ENCODE measurements around the gene UBE2E1. TPM values are rescaled to one million over a fixed set of nuclear protein-coding genes. Genes with fewer than 3 reads are reported as not detected.

The UBE2E1 gene
- total RNA-seq, 3 donors from 2014 or later (not counting 1 experiment from before 2014, with no cell fraction given): 80.0 to 89.5 (median 86.9) TPM

GRCh38 chr3:23781051-23781450 lies 24.7 kb upstream of the UBE2E1 start:
- Histone ChIP-seq H3K4me3 (ENCODE audit: low read length) (no peak overlapping the region), H3K36me3 (ENCODE audit: control insufficient read depth, insufficient read depth, low read length) (no peaks in the 10 kb centered on the region), H3K27me3 (ENCODE audit: control insufficient read depth, insufficient read depth, low read length) (no peaks in the 10 kb centered on the region), H3K9me3 (ENCODE audit: control insufficient read depth, insufficient read depth, low read length) (no peaks in the 10 kb centered on the region), H3K27ac (ENCODE audit: low read length) (no peak overlapping the region), H3K4me1 (ENCODE audit: control insufficient read depth, insufficient read depth, low read length) (no peaks in the 10 kb centered on the region)
- DNase-seq (no peak), ATAC-seq (no peak)
- H3K4me1 Mint-ChIP-seq: peaks cover 0 to 3% of the 10 kb centered on the region in 2 donors
- peaks cover 17 to 18% of the 10 kb centered on the region in 2 donors for H3K27me3 Mint-ChIP-seq (ENCODE audit: low read depth in 2 of 2)
- H3K36me3 Mint-ChIP-seq: no peaks in the 10 kb centered on the region
- H3K9me3 Mint-ChIP-seq: no peaks in the 10 kb centered on the region
- no CpG with 5 or more reads among the region's 1 CpG for WGBS (ENCODE audit: insufficient coverage)
- no peak overlapping the region for H3K4me3 Mint-ChIP-seq
- no peak overlapping the region for H3K27ac Mint-ChIP-seq
- intact Hi-C loops (cut with micrococcal nuclease): no loop called here
- no peak for TF ChIP-seq CTCF (IDR thresholded peaks at IDR 0.05)

- no peaks in the 10 kb centered on the region for H3K27me3 ChIP-seq (ENCODE audit: control insufficient read depth, insufficient read depth, low read length)
- DNase-seq (no peak), ATAC-seq (no peak)
- no peaks in the 10 kb centered on the region for H3K4me1 ChIP-seq (ENCODE audit: control insufficient read depth, insufficient read depth, low read length)
- peaks cover 17 to 18% of the 10 kb centered on the region in 2 donors for H3K27me3 Mint-ChIP-seq (ENCODE audit: low read depth in 2 of 2)
- no peak overlapping the region for H3K4me3 ChIP-seq (ENCODE audit: low read length)
- no peaks in the 10 kb centered on the region for H3K36me3 Mint-ChIP-seq
- no peak for TF ChIP-seq CTCF (IDR thresholded peaks at IDR 0.05)
- 100% methylated on average over 1 of the region's 1 CpG for WGBS (ENCODE audit: insufficient coverage)
- peaks cover 0 to 3% of the 10 kb centered on the region in 2 donors for H3K4me1 Mint-ChIP-seq
- intact Hi-C loops (cut with micrococcal nuclease): no loop called here
- H3K27ac ChIP-seq (ENCODE audit: low read length): no peak overlapping the region
- H3K4me3 Mint-ChIP-seq: no peak overlapping the region
- no peaks in the 10 kb centered on the region for H3K36me3 ChIP-seq (ENCODE audit: control insufficient read depth, insufficient read depth, low read length)
- no peaks in the 10 kb centered on the region for H3K9me3 Mint-ChIP-seq
- H3K27ac Mint-ChIP-seq: no peak overlapping the region
- H3K9me3 ChIP-seq (ENCODE audit: control insufficient read depth, insufficient read depth, low read length): no peaks in the 10 kb centered on the region
Observed at GRCh38 chr3:23781871-23782270, 23.9 kb upstream of the UBE2E1 start.

DNA sequence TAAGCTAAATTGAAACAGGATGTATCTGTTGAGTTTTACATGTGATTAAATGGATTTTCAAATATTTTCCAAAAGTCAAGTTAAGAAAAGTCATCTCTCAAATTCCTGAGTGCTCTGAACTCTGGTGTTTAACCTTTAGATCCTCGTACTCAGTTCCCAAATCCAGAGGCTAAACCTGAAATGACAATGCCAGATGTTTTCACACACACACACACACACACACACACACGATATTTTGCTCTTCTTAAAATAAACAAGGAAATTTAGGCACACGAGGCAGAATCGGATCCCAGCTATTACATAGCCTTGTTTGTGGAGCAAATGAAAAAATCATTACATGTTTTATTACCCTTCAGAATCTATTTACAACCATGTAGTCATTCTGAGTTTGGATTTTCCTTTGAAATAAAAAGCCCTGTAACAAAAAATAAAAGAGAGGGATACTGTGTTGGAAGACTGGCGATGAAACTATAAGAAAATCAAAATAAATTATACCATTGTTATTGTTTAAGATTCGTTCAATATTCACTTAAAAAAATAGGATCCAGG lies 20.6 kb upstream of the UBE2E1 start:
- H3K9me3 Mint-ChIP-seq: no peaks in the 10 kb centered on the region
- ATAC-seq (no peak), DNase-seq (no peak)
- intact Hi-C loops (cut with micrococcal nuclease): no loop called here
- no peak for TF ChIP-seq CTCF (IDR thresholded peaks at IDR 0.05)
- no peak overlapping the region for H3K27ac ChIP-seq (ENCODE audit: low read length)
- H3K27ac Mint-ChIP-seq: no peak overlapping the region
- no peaks in the 10 kb centered on the region for H3K9me3 ChIP-seq (ENCODE audit: control insufficient read depth, insufficient read depth, low read length)
- peaks cover 0 to 3% of the 10 kb centered on the region in 2 donors for H3K4me1 Mint-ChIP-seq
- no peaks in the 10 kb centered on the region for H3K36me3 Mint-ChIP-seq
- H3K4me1 ChIP-seq (ENCODE audit: control insufficient read depth, insufficient read depth, low read length): no peaks in the 10 kb centered on the region
- no peaks in the 10 kb centered on the region for H3K36me3 ChIP-seq (ENCODE audit: control insufficient read depth, insufficient read depth, low read length)
- H3K27me3 Mint-ChIP-seq (ENCODE audit: low read depth in 2 of 2): peaks cover 14 to 19% of the 10 kb centered on the region in 2 donors
- H3K4me3 ChIP-seq (ENCODE audit: low read length): no peak overlapping the region
- no peaks in the 10 kb centered on the region for H3K27me3 ChIP-seq (ENCODE audit: control insufficient read depth, insufficient read depth, low read length)
- WGBS (ENCODE audit: insufficient coverage): 82% methylated on average over 4 of the region's 6 CpGs
- H3K4me3 Mint-ChIP-seq: no peak overlapping the region

- no peaks in the 10 kb centered on the region for H3K9me3 ChIP-seq (ENCODE audit: control insufficient read depth, insufficient read depth, low read length)
- 100% methylated on average over 2 of the region's 2 CpGs for WGBS (ENCODE audit: insufficient coverage)
- H3K36me3 ChIP-seq (ENCODE audit: control insufficient read depth, insufficient read depth, low read length): no peaks in the 10 kb centered on the region
- peaks cover 10 to 18% of the 10 kb centered on the region in 2 donors for H3K27me3 Mint-ChIP-seq (ENCODE audit: low read depth in 2 of 2)
- H3K27ac Mint-ChIP-seq: no peak overlapping the region
- H3K36me3 Mint-ChIP-seq: no peaks in the 10 kb centered on the region
- H3K4me1 ChIP-seq (ENCODE audit: control insufficient read depth, insufficient read depth, low read length): no peaks in the 10 kb centered on the region
- no peak overlapping the region for H3K27ac ChIP-seq (ENCODE audit: low read length)
- peaks cover 0 to 3% of the 10 kb centered on the region in 2 donors for H3K4me1 Mint-ChIP-seq
- no peak for DNase-seq
- H3K4me3 ChIP-seq (ENCODE audit: low read length): no peak overlapping the region
- H3K9me3 Mint-ChIP-seq: no peaks in the 10 kb centered on the region
- no peak for TF ChIP-seq CTCF (IDR thresholded peaks at IDR 0.05)
- H3K27me3 ChIP-seq (ENCODE audit: control insufficient read depth, insufficient read depth, low read length): no peaks in the 10 kb centered on the region
- H3K4me3 Mint-ChIP-seq: no peak overlapping the region
- intact Hi-C loops (cut with micrococcal nuclease): no loop called here
- ATAC-seq: no peak
Observed at GRCh38 chr3:23785882-23786281, 19.9 kb upstream of the UBE2E1 start.

Data from natural killer cell (primary cell).